ENCODE results near the gene SH2B3.
A peak's percentile ranks its signal among the peaks of the same experiment; 100 is the strongest.
"Not testable (repeated sequence)": the region's sequence is repeated elsewhere in the genome, so short reads cannot be mapped to it uniquely, and the experiment has no call there.

Gene SH2B3

GRCh38 chr12:111396726-111397445 is 8.8 kb upstream of the SH2B3 start:
- TF ChIP-seq, protein P1, sequence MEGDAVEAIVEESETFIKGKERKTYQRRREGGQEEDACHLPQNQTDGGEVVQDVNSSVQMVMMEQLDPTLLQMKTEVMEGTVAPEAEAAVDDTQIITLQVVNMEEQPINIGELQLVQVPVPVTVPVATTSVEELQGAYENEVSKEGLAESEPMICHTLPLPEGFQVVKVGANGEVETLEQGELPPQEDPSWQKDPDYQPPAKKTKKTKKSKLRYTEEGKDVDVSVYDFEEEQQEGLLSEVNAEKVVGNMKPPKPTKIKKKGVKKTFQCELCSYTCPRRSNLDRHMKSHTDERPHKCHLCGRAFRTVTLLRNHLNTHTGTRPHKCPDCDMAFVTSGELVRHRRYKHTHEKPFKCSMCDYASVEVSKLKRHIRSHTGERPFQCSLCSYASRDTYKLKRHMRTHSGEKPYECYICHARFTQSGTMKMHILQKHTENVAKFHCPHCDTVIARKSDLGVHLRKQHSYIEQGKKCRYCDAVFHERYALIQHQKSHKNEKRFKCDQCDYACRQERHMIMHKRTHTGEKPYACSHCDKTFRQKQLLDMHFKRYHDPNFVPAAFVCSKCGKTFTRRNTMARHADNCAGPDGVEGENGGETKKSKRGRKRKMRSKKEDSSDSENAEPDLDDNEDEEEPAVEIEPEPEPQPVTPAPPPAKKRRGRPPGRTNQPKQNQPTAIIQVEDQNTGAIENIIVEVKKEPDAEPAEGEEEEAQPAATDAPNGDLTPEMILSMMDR (IDR thresholded peaks at IDR 0.05; ENCODE audit: low read depth, low read length, missing control alignments): peak; percentile 99
- H3K4me3 ChIP-seq (replicated peaks; ENCODE audit: low read depth, low read length): no peak overlapping the region

DNA sequence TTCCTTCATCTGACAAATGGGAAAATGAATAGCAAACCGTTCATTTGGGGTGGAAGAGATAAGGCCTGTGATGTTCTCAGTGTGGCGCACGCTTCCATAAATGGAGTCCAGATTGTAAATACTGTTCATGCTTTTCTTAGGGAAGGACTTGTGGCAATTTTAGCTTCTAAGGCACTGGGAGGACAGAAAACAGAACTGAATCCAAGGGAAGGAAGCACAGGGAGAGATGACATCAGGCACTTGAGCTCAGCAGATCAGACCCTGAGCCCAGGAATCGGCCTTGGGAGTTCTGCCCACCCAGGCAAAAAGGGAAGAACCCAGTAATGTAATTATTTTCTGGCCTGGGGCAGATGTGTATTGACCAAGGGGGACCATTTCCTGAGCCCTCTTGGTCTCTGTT is 7.2 kb upstream of the SH2B3 start:
- TF ChIP-seq, protein P1 (IDR thresholded peaks at IDR 0.05; ENCODE audit: low read depth, low read length, missing control alignments): no peak
- H3K4me3 ChIP-seq (replicated peaks; ENCODE audit: low read depth, low read length): no peak overlapping the region
- DNase-seq (ENCODE audit: extremely low read depth, low read depth): no peak

More at GRCh38 chr12:111396726-111397445, 8.8 kb upstream of the SH2B3 start:
- peak; percentile 70 for DNase-seq (ENCODE audit: extremely low read depth, low read depth)

DNA sequence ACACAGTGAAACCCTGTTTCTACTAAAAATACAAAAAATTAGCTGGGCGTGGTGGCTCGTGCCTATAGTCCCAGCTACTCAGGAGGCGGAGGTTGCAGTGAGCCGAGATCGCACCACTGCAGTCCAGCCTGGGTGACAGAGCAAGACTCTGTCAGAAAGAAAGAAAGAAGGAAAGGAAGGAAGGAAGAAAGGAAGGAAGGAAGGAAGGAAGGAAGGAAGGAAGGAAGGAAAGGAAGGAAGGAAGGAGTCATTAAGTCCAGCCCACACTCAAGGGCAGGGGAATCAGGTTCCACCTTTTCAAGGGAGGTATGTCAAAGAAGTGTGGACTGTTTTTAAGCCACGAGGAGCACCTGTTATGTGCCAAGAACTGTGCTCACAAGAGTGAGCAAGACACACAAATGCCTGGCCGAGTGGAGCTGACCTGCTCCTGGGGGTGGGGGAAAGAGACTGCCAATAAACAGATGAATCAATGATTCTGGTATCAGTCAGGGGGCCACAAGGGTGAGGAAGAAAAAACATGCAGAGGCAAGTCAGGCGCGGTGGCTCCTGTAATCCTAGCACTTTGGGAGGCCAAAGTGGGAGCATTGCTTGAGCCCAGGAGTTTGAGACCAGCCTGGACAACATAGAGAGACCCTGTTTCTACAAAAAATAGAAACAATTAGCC is 5.8 kb upstream of the SH2B3 start:
- not testable (repeated sequence) for H3K4me3 ChIP-seq (replicated peaks; ENCODE audit: low read depth, low read length); DNase-seq (ENCODE audit: extremely low read depth, low read depth)

GRCh38 chr12:111401167-111401605 is 4.5 kb upstream of the SH2B3 start:
- TF ChIP-seq, protein P1 (IDR thresholded peaks at IDR 0.05; ENCODE audit: low read depth, low read length, missing control alignments): no peak
- DNase-seq (ENCODE audit: extremely low read depth, low read depth): no peak
- no peak overlapping the region for H3K4me3 ChIP-seq (replicated peaks; ENCODE audit: low read depth, low read length)

GRCh38 chr12:111402490-111402824 is 3.3 kb upstream of the SH2B3 start:
- not testable (repeated sequence) for H3K4me3 ChIP-seq (replicated peaks; ENCODE audit: low read depth, low read length); DNase-seq (ENCODE audit: extremely low read depth, low read depth)

DNA sequence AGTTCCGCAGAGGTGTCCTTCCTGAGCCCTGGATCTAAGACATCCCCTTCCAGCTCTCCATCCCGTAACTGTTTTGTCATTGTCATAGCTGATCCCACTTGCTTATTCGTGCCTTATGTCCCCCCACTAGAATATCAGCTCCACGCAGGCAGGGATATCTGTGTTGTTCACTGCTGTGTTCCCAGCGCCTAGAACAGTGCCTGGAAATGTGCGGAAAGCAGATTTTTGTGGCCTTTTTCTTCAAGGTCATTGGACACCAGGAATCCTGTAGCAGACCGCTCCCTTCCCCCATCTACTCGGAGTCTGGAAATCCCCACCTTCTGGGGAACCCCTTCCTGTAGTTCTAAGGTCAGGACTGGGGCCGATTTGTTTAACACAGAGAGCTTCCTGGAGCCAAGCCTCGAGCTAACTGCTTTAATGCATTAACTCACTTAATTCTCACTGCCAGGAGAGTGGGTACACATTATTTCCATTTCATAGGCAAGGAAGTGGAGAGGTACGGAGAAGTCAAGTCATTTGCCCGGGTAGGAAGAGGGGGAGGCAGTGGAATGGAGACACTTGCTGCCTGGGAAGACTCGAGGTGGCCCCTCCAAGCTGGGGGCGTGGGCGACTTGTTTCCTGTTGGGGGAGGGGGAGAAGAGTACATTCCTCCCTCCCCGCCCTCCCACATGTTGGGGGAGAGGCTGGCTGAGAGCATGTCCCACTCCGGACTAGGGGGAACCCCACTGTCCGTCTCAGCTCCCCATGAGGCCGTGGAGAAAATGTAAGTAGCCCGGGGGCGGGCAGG is 1.2 kb upstream of the SH2B3 start:
- no peak for DNase-seq (ENCODE audit: extremely low read depth, low read depth)
- H3K4me3 ChIP-seq (replicated peaks; ENCODE audit: low read depth, low read length): peak overlapping the region; percentile 98
- TF ChIP-seq, protein P1 (IDR thresholded peaks at IDR 0.05; ENCODE audit: low read depth, low read length, missing control alignments): no peak

- peak; percentile 72 for DNase-seq (ENCODE audit: extremely low read depth, low read depth)
- peak overlapping the region; percentile 98 for H3K4me3 ChIP-seq (replicated peaks; ENCODE audit: low read depth, low read length)
- TF ChIP-seq, protein P1 (IDR thresholded peaks at IDR 0.05; ENCODE audit: low read depth, low read length, missing control alignments): peak; percentile 43
These were observed 419 bp upstream of the SH2B3 start for GRCh38 chr12:111405149-111405858.
